ENCODE measurements around the gene CASQ1. TPM values are rescaled to one million over a fixed set of nuclear protein-coding genes. Genes with fewer than 3 reads are reported as not detected.
A peak's percentile ranks its signal among the peaks of the same experiment; 100 is the strongest.

CASQ1 gene
- total and polyA plus RNA-seq, 9 of the 15 experiments (the other 6 are each of a cell fraction or from before 2014, with no cell fraction given) = not detected

DNA sequence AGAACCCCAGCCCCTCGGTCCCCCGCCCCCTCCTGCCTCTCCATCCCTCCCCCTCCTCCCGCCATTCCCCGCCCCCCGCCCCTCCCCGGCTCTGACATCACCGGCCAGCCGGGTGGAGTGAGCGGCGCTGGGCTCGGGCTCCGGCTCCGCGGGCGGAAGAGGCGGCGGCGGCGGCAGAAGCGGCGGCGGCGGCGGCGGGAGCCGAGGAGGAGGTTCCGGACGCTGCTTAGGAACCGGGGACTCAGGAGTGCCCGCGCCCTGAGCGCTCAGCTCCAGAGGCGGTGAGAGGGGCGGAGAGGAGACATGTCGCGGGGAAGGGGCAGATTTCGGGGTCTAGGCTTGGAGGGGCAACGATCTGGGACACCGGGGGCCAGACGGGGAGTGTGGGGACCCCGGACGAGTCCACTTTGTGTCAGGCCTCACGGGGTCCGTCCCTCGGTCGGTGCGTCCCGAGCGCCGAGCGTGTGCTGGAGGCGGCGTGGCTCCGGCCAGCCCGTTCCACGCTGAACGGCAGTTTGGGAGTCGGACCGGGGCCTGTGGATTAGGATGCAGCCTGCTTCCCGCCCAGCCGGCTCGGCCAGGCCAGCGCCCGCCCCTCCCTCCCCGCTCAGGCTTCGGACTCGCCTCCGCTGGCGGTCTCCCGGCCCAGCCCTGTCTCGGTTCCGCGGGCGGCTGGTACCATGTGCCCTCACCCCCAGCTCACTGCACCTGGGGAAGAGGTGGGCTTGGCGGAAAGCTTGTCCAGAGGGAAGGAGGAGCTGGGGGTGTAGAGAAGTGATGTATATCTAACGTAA is 15.1 kb downstream of the CASQ1 start, which contains the start of gene PEA15 (continued):
- TF ChIP-seq SPI1 (IDR thresholded peaks at IDR 0.05; ENCODE audit: borderline replicate concordance, low read depth, low read length) (no peak), FOXK1 (CRISPR knock-in tag; IDR thresholded peaks at IDR 0.05; ENCODE audit: borderline replicate concordance) (no peak), ZNF764 (CRISPR knock-in tag; IDR thresholded peaks at IDR 0.05; ENCODE audit: low read depth) (no peak), ELF2 (CRISPR knock-in tag; IDR thresholded peaks at IDR 0.05) (peak; percentile 39; the same call in 1 of the 2 replicates), RCOR1 (IDR thresholded peaks at IDR 0.05; ENCODE audit: borderline replicate concordance in 1 of 2, low read depth in 2 of 2, low read length in 2 of 2) (no peak), TCF7L2 (IDR thresholded peaks at IDR 0.05; ENCODE audit: low read depth, low read length) (no peak), RB1 (IDR thresholded peaks at IDR 0.05; ENCODE audit: low read depth) (peak; percentile 68), SIN3A (IDR thresholded peaks at IDR 0.05; ENCODE audit: borderline replicate concordance in 2 of 2, control insufficient read depth in 1 of 2, low read depth in 2 of 2, low read length in 2 of 2) (peak; percentile 9 to 68; a peak in 1 of 4 replicates), FOS (IDR thresholded peaks at IDR 0.05; ENCODE audit: extremely low read depth, insufficient read length) (no peak), ARID1B (IDR thresholded peaks at IDR 0.05) (no peak), FOXA3 (CRISPR knock-in tag; conservative IDR thresholded peaks at IDR 0.05 in 1 of 2, IDR thresholded peaks at IDR 0.05 in 1 of 2) (no peak), ZNF561 (CRISPR knock-in tag; conservative IDR thresholded peaks at IDR 0.05) (no peak), ZNF146 (CRISPR knock-in tag; IDR thresholded peaks at IDR 0.05; ENCODE audit: unreplicated experiment) (no peak), SAP30 (IDR thresholded peaks at IDR 0.05; ENCODE audit: borderline replicate concordance, insufficient read depth, low read depth, low read length, poor library complexity, severe bottlenecking) (peak; percentile 25), ZNF274 (IDR thresholded peaks at IDR 0.05; ENCODE audit: borderline replicate concordance, low read depth, low read length) (no peak), ZNF695 (CRISPR knock-in tag; IDR thresholded peaks at IDR 0.05) (no peak), SRSF3 (IDR thresholded peaks at IDR 0.05; ENCODE audit: insufficient read depth, low read length) (no peak), TAF1 (IDR thresholded peaks at IDR 0.05; ENCODE audit: control insufficient read depth, extremely low read depth, insufficient read depth, low read length, severe bottlenecking) (peak; percentile 69), SP1 (CRISPR knock-in tag; IDR thresholded peaks at IDR 0.05) (no peak)
- TF ChIP-seq, protein P1, sequence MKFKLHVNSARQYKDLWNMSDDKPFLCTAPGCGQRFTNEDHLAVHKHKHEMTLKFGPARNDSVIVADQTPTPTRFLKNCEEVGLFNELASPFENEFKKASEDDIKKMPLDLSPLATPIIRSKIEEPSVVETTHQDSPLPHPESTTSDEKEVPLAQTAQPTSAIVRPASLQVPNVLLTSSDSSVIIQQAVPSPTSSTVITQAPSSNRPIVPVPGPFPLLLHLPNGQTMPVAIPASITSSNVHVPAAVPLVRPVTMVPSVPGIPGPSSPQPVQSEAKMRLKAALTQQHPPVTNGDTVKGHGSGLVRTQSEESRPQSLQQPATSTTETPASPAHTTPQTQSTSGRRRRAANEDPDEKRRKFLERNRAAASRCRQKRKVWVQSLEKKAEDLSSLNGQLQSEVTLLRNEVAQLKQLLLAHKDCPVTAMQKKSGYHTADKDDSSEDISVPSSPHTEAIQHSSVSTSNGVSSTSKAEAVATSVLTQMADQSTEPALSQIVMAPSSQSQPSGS (CRISPR knock-in tag; IDR thresholded peaks at IDR 0.05) = no peak
- TF ChIP-seq, protein P2, sequence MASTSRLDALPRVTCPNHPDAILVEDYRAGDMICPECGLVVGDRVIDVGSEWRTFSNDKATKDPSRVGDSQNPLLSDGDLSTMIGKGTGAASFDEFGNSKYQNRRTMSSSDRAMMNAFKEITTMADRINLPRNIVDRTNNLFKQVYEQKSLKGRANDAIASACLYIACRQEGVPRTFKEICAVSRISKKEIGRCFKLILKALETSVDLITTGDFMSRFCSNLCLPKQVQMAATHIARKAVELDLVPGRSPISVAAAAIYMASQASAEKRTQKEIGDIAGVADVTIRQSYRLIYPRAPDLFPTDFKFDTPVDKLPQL (IDR thresholded peaks at IDR 0.05; ENCODE audit: extremely low read depth, insufficient read length) = no peak
- TF ChIP-seq, protein P3, sequence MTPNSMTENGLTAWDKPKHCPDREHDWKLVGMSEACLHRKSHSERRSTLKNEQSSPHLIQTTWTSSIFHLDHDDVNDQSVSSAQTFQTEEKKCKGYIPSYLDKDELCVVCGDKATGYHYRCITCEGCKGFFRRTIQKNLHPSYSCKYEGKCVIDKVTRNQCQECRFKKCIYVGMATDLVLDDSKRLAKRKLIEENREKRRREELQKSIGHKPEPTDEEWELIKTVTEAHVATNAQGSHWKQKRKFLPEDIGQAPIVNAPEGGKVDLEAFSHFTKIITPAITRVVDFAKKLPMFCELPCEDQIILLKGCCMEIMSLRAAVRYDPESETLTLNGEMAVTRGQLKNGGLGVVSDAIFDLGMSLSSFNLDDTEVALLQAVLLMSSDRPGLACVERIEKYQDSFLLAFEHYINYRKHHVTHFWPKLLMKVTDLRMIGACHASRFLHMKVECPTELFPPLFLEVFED (CRISPR knock-in tag; conservative IDR thresholded peaks at IDR 0.05) = no peak
- TF ChIP-seq, protein P4, sequence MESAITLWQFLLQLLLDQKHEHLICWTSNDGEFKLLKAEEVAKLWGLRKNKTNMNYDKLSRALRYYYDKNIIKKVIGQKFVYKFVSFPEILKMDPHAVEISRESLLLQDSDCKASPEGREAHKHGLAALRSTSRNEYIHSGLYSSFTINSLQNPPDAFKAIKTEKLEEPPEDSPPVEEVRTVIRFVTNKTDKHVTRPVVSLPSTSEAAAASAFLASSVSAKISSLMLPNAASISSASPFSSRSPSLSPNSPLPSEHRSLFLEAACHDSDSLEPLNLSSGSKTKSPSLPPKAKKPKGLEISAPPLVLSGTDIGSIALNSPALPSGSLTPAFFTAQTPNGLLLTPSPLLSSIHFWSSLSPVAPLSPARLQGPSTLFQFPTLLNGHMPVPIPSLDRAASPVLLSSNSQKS (CRISPR knock-in tag; IDR thresholded peaks at IDR 0.05) = no peak

Measured in K562 (cell line).